SK-N-SH treated with all-trans-retinoic acid at 6 μM for 48 hours (cell line): ENCODE measurements around the gene BTNL3.

Experiments
- BACH2 ChIP-seq: fragments of 250-450 bp; sonication (Bioruptor Pico); IDR thresholded peaks from 2 replicates; pipeline ENCODE4 v1.9.0; 2021; ENCODE audit warnings: mild to moderate bottlenecking, borderline replicate concordance
- CREB5 ChIP-seq: fragments of 250-450 bp; sonication (Bioruptor Pico); IDR thresholded peaks from 2 replicates; pipeline ENCODE4 v1.5.1; 2020; ENCODE audit warnings: low read depth, mild to moderate bottlenecking, moderate library complexity
- CSDC2 ChIP-seq: fragments of 250-450 bp; sonication (Bioruptor Pico); IDR thresholded peaks from 2 replicates; pipeline ENCODE4 v1.5.0; 2020; ENCODE audit warnings: mild to moderate bottlenecking, moderate library complexity
- CSRNP3 ChIP-seq: fragments of 250-450 bp; sonication (Bioruptor Pico); IDR thresholded peaks from 2 replicates; pipeline ENCODE4 v1.5.1; 2021; ENCODE audit warnings: mild to moderate bottlenecking, moderate library complexity
- ISL1 ChIP-seq: fragments of 250-450 bp; sonication (Bioruptor Pico); IDR thresholded peaks from 2 replicates; pipeline ENCODE4 v2.1.2; 2022; ENCODE audit warnings: mild to moderate bottlenecking, moderate library complexity
- OSR1 ChIP-seq: fragments of 250-450 bp; sonication (Bioruptor Pico); IDR thresholded peaks from 2 replicates; pipeline ENCODE4 v1.8.0; 2022; ENCODE audit warnings: moderate library complexity, mild to moderate bottlenecking, inconsistent platforms
- PATZ1 ChIP-seq: fragments of 250-450 bp; sonication (Bioruptor Pico); IDR thresholded peaks from 2 replicates; pipeline ENCODE4 v1.8.0; 2020; ENCODE audit warnings: mild to moderate bottlenecking, moderate library complexity, borderline replicate concordance
- POU6F1 ChIP-seq: fragments of 250-450 bp; sonication (Bioruptor Pico); IDR thresholded peaks from 2 replicates; pipeline ENCODE4 v1.8.0; 2021; ENCODE audit warnings: low read depth, mild to moderate bottlenecking, moderate library complexity, borderline replicate concordance
- SNAI2 ChIP-seq: fragments of 250-450 bp; sonication (Bioruptor Pico); IDR thresholded peaks from 2 replicates; pipeline ENCODE4 v1.5.0; 2020; ENCODE audit warnings: mild to moderate bottlenecking, moderate library complexity
- TSHZ2 ChIP-seq: fragments of 250-450 bp; sonication (Bioruptor Pico); IDR thresholded peaks from 2 replicates; pipeline ENCODE4 v1.5.0; 2020; ENCODE audit warnings: mild to moderate bottlenecking, moderate library complexity
- ZC3H10 ChIP-seq: fragments of 250-450 bp; sonication (Bioruptor Pico); IDR thresholded peaks from 2 replicates; pipeline ENCODE4 v1.5.1; 2021; ENCODE audit warnings: mild to moderate bottlenecking, moderate library complexity
- ZFP30 ChIP-seq: fragments of 450-650 bp; formaldehyde crosslinking; IDR thresholded peaks from 2 replicates; pipeline ENCODE4 v1.5.0; 2022; ENCODE audit warnings: mild to moderate bottlenecking, moderate library complexity
- ZNF8 ChIP-seq: fragments of 450-650 bp; formaldehyde crosslinking; IDR thresholded peaks from 2 replicates; pipeline ENCODE4 v1.5.0; 2020; ENCODE audit warnings: mild to moderate bottlenecking, moderate library complexity

- TF ChIP-seq ISL1 (CRISPR knock-in tag) = no peak
- TF ChIP-seq PATZ1 (CRISPR knock-in tag) = no peak
- no peak for TF ChIP-seq ZNF8 (CRISPR knock-in tag)
- TF ChIP-seq ZFP30 = no peak
- no peak for TF ChIP-seq SNAI2 (CRISPR knock-in tag)
- no peak for TF ChIP-seq CSDC2
- no peak for TF ChIP-seq CSRNP3
- no peak for TF ChIP-seq TSHZ2 (CRISPR knock-in tag)
- no peak for TF ChIP-seq BACH2 (CRISPR knock-in tag)
- TF ChIP-seq OSR1 (CRISPR knock-in tag) = no peak
- no peak for TF ChIP-seq ZC3H10 (CRISPR knock-in tag)
- TF ChIP-seq CREB5 (CRISPR knock-in tag) = no peak
- TF ChIP-seq POU6F1 (CRISPR knock-in tag) = no peak
Observed at GRCh38 chr5:181031716-181032115, 43.1 kb downstream of the BTNL3 start.
